Midbrain (tissue), 1 donor: Measurements from ENCODE around the gene RNU1-3.
A peak's percentile ranks its signal among the peaks of the same experiment; 100 is the strongest.
"Not testable (repeated sequence)": the region's sequence is repeated elsewhere in the genome, so short reads cannot be mapped to it uniquely, and the experiment has no call there.

Experiments
- DNase-seq: peaks from one replicate; lab custom pipeline; 2025; lab: John Stamatoyannopoulos, UW

RNU1-3 gene

DNA sequence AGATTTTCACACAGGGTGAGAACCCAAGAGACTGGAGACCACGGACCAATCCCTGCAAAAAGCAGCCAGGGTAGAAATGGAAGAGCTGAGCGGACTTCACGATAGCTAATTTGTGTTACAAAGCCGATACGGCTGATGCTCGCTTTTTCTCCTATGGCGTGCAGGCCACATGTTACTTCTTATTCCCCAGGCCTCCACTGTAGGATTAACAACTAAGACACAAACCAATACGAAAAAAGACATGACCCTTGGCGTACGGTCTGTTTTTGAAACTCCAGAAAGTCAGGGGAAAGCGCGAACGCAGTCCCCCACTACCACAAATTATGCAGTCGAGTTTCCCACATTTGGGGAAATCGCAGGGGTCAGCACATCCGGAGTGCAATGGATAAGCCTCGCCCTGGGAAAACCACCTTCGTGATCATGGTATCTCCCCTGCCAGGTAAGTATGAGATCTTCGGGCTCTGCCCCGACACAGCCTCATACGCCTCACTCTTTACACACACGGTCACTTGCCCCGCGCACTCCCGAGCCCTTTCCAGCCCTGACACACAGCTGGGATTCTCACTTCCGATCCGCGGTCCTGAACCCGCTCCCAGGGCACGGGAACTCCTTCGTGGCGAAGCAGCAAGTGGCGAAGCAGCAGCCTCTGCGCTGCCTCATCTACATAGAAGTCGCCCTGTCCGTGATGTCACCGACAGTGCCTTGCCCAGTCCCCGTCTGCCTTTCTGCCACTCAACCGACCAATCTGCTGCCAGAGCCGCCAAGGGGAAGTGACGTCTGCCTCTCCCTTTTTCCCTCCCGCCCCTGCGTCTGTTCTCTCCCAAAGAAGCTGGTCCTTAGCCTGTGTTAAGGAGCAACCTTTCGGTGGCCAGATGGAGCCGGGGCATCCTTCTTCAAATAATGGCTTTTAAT is at the start of gene RNU1-3:
Gene RNU1-3 (minus strand): TSS at position 447 of the 912 bp plus-strand sequence.
- not testable (repeated sequence) for DNase-seq

GRCh38 chr1:16713480-16713879 is 46.7 kb upstream of the RNU1-3 start:
- not testable (repeated sequence) for DNase-seq

DNA sequence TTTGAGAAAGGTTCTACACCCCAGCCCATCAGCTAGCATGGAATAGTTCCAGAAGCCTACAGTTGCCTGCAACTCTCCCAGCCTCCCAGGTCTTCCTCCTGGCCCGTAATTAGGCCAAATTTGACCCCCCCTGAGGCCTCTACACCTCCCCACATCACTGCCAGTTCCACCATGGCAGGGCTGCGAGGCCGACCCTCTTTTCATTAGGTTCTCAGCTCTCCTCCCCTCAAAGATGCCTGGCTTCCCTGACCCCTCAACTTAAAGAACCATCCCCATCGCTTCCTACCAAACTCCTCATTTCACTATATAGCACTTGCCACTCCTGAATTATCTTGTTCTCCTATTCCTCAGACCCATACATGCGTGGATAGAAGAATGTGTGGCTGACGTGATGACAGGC is 46.2 kb upstream of the RNU1-3 start:
- DNase-seq, result not testable (repeated sequence)

- peak; percentile 46 for DNase-seq
Observed at GRCh38 chr1:16712582-16712981, 45.8 kb upstream of the RNU1-3 start.

GRCh38 chr1:16712131-16712530 is 45.4 kb upstream of the RNU1-3 start:
- not testable (repeated sequence) for DNase-seq

DNA sequence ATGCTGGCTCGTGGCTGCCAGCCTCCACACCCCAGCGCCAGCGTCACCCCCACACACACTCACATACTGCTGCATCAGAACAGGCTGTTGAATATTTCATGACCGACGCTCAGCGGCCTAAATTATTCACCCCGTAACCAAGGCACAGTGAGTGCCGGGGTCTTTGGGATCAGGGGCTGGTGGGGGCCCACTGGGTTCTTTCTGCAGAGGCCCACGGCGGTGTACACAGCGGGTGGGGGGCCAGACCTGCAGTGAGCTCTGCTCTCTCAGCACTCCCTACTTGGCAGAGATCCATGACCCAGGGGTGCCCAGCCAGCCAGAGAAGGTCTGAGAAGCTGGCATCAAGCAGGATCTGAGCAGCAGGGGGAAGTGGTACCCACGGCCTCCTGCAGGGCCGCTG is 43.9 kb upstream of the RNU1-3 start:
- DNase-seq, result peak; percentile 48

GRCh38 chr1:16709659-16710087 is 42.9 kb upstream of the RNU1-3 start:
- not testable (repeated sequence) for DNase-seq

DNA sequence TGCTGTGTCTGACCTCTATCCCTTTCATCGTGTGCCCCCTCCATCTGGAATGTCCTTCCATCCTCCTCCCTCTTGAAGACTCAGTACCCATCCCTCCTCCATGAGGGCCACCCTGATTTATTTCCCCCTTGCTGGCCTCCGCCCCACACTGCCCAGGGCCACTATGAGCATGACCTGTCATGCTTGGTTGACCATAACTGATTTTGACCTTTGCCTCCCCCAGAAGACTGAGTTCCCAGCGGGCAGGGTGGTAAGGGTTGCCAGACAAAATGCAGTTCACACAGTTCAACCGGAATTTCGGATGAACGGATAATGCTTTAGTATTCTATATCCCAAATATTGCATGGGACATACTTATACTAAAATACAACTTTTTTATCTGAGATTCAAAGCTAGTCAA is 42.0 kb upstream of the RNU1-3 start:
- not testable (repeated sequence) for DNase-seq

GRCh38 chr1:16707130-16708093 is 40.7 kb upstream of the RNU1-3 start:
- not testable (repeated sequence) for DNase-seq

DNA sequence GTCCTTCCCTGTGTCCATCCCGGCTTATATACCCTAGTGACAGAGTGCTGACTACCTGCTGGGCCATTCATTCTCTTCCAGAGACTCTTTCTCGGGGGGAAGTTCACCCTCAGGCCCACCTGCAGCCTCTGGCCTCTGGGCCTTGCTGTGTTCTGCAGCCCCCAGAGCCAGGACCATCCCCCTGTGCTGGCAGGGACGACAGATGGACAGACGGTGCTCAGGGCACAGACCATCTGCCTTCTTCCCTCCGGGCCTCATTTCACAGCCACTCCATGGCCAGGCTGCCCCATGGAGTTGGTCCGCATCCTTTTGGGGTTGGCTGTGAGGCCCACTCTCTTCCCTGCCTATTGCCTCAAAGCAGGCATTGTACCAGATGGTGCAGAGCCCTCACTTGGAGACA is 39.6 kb upstream of the RNU1-3 start:
- DNase-seq, result not testable (repeated sequence)

DNA sequence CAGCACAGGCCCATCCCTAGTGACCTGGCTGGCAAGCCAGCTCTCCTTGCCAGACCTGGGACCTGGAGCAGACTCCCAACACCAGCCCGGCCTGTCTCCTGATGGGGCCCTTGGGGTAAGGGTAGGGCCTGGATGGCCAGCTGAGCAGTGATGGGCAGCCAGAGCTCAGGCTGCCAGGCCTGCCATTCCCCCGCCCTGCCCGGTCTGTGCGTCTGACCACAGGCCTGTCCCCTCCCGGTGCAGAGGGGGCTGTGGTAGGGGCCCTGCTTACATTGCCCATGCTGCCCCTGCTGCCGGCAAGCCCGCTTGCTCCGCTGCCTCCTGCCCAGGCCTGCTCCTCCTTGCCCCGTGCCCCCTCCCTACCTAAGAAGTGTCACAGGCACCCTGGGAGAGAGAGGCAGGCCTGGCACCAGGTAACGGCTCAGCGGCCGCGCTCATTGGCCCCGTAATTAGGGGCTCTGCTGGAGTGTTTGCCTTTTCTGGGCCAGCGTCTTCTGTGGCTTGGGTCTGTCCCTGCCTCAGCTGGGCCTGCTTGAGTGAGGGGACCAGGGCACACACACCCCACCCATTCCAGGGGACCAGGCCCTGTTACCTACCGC is 37.9 kb upstream of the RNU1-3 start:
- DNase-seq, result not testable (repeated sequence)

- not testable (repeated sequence) for DNase-seq
Observed at GRCh38 chr1:16704076-16704475, 37.3 kb upstream of the RNU1-3 start.

- DNase-seq, result not testable (repeated sequence)
Observed at GRCh38 chr1:16703602-16704001, 36.9 kb upstream of the RNU1-3 start.

DNA sequence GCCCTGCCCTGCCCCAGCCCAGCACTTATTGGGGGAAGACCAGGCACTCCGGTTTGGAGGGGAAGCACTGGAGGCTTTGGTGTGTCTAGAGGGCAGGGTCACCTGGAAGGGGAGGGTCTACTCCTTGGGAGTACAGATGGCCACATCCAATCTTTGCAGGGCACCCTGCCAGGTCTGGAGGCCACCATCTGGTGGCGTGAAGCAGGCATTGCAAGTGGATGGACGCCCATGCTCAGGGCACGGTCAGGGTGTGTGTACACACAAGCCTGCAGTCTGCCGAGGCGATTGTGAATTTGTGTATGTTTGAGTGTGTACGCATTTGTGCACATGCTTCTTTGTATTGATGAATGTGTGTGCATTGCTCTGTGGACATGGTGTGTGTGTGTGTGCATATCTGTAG is 36.4 kb upstream of the RNU1-3 start:
- DNase-seq, result not testable (repeated sequence)

DNA sequence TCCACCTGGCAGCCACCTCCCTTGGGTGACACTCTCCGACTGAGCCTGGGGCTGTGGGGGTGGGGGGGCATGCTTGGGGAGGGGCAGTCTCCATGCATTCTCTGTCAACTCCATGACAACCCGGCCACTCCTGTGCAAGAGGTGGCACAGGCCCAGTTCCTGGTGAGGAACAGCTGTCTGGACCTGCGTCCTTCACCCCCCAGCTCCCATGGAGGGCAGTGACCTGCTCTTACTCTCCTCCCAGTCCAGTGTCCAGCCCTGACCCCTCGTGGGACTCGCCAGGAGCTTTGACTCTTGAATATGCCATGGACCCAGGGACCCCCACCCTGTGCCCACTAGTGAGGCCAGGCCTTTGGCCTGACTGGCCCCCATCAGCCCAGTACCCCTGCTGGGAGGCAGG is 35.5 kb upstream of the RNU1-3 start:
- not testable (repeated sequence) for DNase-seq

- not testable (repeated sequence) for DNase-seq
Observed at GRCh38 chr1:16701189-16701588, 34.4 kb upstream of the RNU1-3 start.

GRCh38 chr1:16700138-16700895 is 33.6 kb upstream of the RNU1-3 start:
- not testable (repeated sequence) for DNase-seq

DNA sequence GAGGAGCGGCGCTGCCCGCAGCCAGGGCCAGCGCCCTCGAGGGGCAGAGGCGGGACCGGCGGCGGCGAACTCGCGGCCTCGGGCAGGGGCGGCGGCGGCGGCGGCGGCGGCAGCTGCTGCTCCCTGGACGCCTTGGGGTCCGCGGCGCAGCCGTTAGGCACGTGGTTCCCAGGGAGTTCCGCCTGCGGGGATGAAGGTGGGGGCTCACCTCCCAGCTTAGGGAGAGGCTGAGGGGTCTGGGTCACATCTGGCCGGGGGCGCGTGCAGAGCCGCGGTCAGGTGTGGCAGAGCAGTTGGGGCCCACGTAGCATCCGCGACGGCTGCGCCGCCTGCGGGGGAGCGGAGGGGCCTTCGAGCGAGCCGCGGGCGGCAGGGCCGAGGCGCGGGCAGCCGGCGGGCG is 32.7 kb upstream of the RNU1-3 start:
- DNase-seq, result not testable (repeated sequence)

DNA sequence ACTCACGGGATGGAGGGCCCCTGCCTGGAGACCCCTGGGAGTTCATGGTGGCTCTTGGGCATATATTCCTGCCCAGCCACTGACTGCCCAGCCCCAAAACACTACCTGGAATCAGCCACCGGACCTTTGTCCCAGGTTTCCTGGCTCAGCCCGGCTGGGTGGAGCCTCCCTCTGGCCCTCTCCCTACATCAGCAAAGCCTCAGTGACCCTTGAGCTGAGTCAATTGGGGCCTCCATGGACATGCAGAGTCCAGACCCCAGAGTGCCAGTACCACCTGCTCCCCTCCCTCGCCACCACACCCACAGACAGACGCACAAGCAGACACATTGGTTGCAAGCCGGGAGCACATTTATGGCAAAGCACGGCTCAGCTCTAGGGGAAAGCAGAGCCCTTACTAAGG is 30.4 kb upstream of the RNU1-3 start:
- DNase-seq, result not testable (repeated sequence)

- DNase-seq, result not testable (repeated sequence)
Observed at GRCh38 chr1:16696507-16697150, 29.9 kb upstream of the RNU1-3 start.

GRCh38 chr1:16694308-16694702 is 27.6 kb upstream of the RNU1-3 start:
- DNase-seq, result not testable (repeated sequence)
